ENCODE measurements around the gene PEMT. TPM values are rescaled to one million over a fixed set of nuclear protein-coding genes. Genes with fewer than 3 reads are reported as not detected.

The PEMT gene
- total and polyA plus RNA-seq, 2 donors from 2014 or later: 36.8 to 52.1 TPM

DNA sequence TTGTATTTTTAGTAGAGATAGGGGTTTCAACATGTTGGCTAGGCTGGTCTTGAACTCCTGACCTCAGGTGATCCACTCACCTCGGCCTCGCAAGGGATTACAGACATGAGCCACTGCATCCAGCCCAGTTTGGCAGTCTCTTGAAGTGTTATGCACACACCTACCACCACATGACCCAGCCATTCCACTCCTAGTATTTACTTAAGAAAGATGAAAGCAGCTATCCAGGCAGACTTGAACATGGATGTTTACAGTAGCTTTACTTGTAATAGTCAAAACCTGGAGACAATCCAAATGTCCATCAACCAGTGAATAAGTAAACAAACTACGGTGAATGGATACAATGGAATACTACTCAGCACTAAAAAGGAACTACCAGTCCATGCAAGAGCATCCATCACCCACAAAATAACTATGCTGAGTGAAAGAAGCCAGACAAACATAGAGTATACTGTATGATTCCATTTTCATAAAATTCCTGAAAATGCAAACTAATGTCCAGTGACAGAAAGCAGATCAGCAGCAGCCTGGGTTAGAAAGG lies 57.5 kb downstream of the PEMT start:
- Histone ChIP-seq H3K9me3 (ENCODE audit: control insufficient read depth in 2 of 3, insufficient read depth in 1 of 3, low read length in 3 of 3) (no peaks in the 10 kb centered on the region), H3K9ac (ENCODE audit: low read length in 3 of 3) (no peak overlapping the region), H3K27me3 (ENCODE audit: control insufficient read depth, insufficient read depth, low read length) (no peaks in the 10 kb centered on the region), H3K4me1 (ENCODE audit: control insufficient read depth in 2 of 3, insufficient read depth in 2 of 3, low read depth in 1 of 3, low read length in 3 of 3) (peaks cover 0 to 4% (median 0%) of the 10 kb centered on the region in 3 donors), H3K4me3 (ENCODE audit: low read length in 3 of 3) (no peak overlapping the region), H3K27ac (ENCODE audit: low read depth in 2 of 2, low read length in 2 of 2) (no peak overlapping the region), H3K36me3 (ENCODE audit: control insufficient read depth in 2 of 3, insufficient read depth in 3 of 3, low read length in 3 of 3) (no peaks in the 10 kb centered on the region)
- DNase-seq (no peak), FAIRE-seq (no peak)
- intact Hi-C loops (cut with DNase I): no loop called here
- TF ChIP-seq, protein P1, sequence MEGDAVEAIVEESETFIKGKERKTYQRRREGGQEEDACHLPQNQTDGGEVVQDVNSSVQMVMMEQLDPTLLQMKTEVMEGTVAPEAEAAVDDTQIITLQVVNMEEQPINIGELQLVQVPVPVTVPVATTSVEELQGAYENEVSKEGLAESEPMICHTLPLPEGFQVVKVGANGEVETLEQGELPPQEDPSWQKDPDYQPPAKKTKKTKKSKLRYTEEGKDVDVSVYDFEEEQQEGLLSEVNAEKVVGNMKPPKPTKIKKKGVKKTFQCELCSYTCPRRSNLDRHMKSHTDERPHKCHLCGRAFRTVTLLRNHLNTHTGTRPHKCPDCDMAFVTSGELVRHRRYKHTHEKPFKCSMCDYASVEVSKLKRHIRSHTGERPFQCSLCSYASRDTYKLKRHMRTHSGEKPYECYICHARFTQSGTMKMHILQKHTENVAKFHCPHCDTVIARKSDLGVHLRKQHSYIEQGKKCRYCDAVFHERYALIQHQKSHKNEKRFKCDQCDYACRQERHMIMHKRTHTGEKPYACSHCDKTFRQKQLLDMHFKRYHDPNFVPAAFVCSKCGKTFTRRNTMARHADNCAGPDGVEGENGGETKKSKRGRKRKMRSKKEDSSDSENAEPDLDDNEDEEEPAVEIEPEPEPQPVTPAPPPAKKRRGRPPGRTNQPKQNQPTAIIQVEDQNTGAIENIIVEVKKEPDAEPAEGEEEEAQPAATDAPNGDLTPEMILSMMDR (IDR thresholded peaks at IDR 0.05; ENCODE audit: borderline replicate concordance, extremely low read depth, insufficient read depth): no peak

DNA sequence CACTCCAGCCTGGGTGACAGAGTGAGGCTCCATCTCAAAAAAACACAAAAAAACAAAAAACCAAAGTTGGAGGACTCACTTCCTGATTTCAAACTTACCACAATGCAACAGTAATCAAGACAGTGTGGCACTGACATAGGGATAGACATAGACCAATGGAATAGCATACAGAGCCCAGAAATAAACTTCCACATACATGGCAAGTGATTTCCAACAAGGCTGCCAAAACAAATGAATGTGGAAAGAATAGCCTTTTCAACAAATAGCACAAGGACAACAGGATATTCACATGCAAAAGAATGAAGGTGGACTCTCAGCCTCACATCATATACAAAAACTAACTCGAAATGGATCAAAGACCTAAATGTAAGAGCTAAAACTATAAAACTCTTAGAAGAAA lies 58.5 kb downstream of the PEMT start:
- intact Hi-C loops (cut with DNase I): no loop called here
- DNase-seq (no peak), FAIRE-seq (no peak)
- H3K9me3 ChIP-seq (ENCODE audit: control insufficient read depth in 2 of 3, insufficient read depth in 1 of 3, low read length in 3 of 3): no peaks in the 10 kb centered on the region
- no peaks in the 10 kb centered on the region for H3K36me3 ChIP-seq (ENCODE audit: control insufficient read depth in 2 of 3, insufficient read depth in 3 of 3, low read length in 3 of 3)
- no peak overlapping the region for H3K9ac ChIP-seq (ENCODE audit: low read length in 3 of 3)
- no peak overlapping the region for H3K27ac ChIP-seq (ENCODE audit: low read depth in 2 of 2, low read length in 2 of 2)
- H3K27me3 ChIP-seq (ENCODE audit: control insufficient read depth, insufficient read depth, low read length): no peaks in the 10 kb centered on the region
- H3K4me1 ChIP-seq (ENCODE audit: control insufficient read depth in 2 of 3, insufficient read depth in 2 of 3, low read depth in 1 of 3, low read length in 3 of 3): peaks cover 0 to 4% (median 0%) of the 10 kb centered on the region in 3 donors
- no peak overlapping the region for H3K4me3 ChIP-seq (ENCODE audit: low read length in 3 of 3)
- TF ChIP-seq, protein P1 (IDR thresholded peaks at IDR 0.05; ENCODE audit: borderline replicate concordance, extremely low read depth, insufficient read depth): no peak

DNA sequence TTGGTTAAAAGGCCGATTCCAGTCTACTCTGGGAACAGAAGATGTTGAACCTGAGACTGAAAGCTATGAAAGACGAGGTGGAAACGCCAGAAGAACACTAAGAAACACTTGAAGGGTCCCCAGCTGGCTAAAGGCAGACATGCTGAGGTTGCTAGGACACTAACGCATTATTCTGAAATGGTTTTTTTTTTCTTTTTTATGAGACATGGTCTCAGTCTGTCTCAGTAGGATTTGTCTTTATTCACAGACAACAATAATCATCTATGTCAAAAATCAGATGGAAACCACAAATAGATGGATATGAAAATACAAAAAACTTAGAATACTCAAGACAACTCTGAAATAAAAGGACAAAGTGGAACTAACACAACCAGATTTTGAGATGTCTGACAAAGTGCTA lies 60.4 kb downstream of the PEMT start:
- TF ChIP-seq, protein P1 (IDR thresholded peaks at IDR 0.05; ENCODE audit: borderline replicate concordance, extremely low read depth, insufficient read depth): no peak
- Histone ChIP-seq H3K27me3 (ENCODE audit: control insufficient read depth, insufficient read depth, low read length) (no peaks in the 10 kb centered on the region), H3K4me3 (ENCODE audit: low read length in 3 of 3) (no peak overlapping the region), H3K9ac (ENCODE audit: low read length in 3 of 3) (no peak overlapping the region), H3K27ac (ENCODE audit: low read depth in 2 of 2, low read length in 2 of 2) (no peak overlapping the region), H3K4me1 (ENCODE audit: control insufficient read depth in 2 of 3, insufficient read depth in 2 of 3, low read depth in 1 of 3, low read length in 3 of 3) (peaks cover 0 to 4% (median 0%) of the 10 kb centered on the region in 3 donors), H3K36me3 (ENCODE audit: control insufficient read depth in 2 of 3, insufficient read depth in 3 of 3, low read length in 3 of 3) (no peaks in the 10 kb centered on the region), H3K9me3 (ENCODE audit: control insufficient read depth in 2 of 3, insufficient read depth in 1 of 3, low read length in 3 of 3) (no peaks in the 10 kb centered on the region)
- DNase-seq (no peak), FAIRE-seq (no peak)
- intact Hi-C loops (cut with DNase I): no loop called here

Data from kidney (tissue), 14 donors.